Measurements from ENCODE around the gene SH3RF3.

The SH3RF3 gene

GRCh38 chr2:109344270-109344805 is 215.3 kb downstream of the SH3RF3 start (continued):
- no peak for TF ChIP-seq CREB5 (CRISPR knock-in tag; IDR thresholded peaks at IDR 0.05; ENCODE audit: low read depth)
- no peak for TF ChIP-seq GLIS3 (CRISPR knock-in tag; IDR thresholded peaks at IDR 0.05)
- TF ChIP-seq ISL1 (CRISPR knock-in tag; IDR thresholded peaks at IDR 0.05): no peak
- TF ChIP-seq ZNF8 (CRISPR knock-in tag; IDR thresholded peaks at IDR 0.05): no peak
- TF ChIP-seq TCF4 (CRISPR knock-in tag; IDR thresholded peaks at IDR 0.05; ENCODE audit: borderline replicate concordance): no peak

- no peak for TF ChIP-seq CSRNP3 (CRISPR knock-in tag; IDR thresholded peaks at IDR 0.05)
- TF ChIP-seq OSR1 (CRISPR knock-in tag; IDR thresholded peaks at IDR 0.05): no peak
- TF ChIP-seq ZNF565 (CRISPR knock-in tag; conservative IDR thresholded peaks at IDR 0.05; ENCODE audit: low read depth): no peak
- TF ChIP-seq ESRRG (CRISPR knock-in tag; IDR thresholded peaks at IDR 0.05): no peak
- no peak for TF ChIP-seq TCF4 (CRISPR knock-in tag; IDR thresholded peaks at IDR 0.05; ENCODE audit: borderline replicate concordance)
- no peak for TF ChIP-seq ZFP3 (CRISPR knock-in tag; IDR thresholded peaks at IDR 0.05)
- no peak for TF ChIP-seq ISL1 (CRISPR knock-in tag; IDR thresholded peaks at IDR 0.05)
- TF ChIP-seq ZNF8 (CRISPR knock-in tag; IDR thresholded peaks at IDR 0.05): no peak
- no peak for TF ChIP-seq SNAI2 (CRISPR knock-in tag; IDR thresholded peaks at IDR 0.05)
- ATAC-seq: no peak
Measured at GRCh38 chr2:109345091-109345490, 216.1 kb downstream of the SH3RF3 start.

- no peak for ATAC-seq
- no peak for TF ChIP-seq ZNF8 (CRISPR knock-in tag; IDR thresholded peaks at IDR 0.05)
- no peak for TF ChIP-seq POU6F1 (CRISPR knock-in tag; IDR thresholded peaks at IDR 0.05; ENCODE audit: borderline replicate concordance, low read depth)
- TF ChIP-seq RARB (CRISPR knock-in tag; IDR thresholded peaks at IDR 0.05): no peak
- TF ChIP-seq ZNF565 (CRISPR knock-in tag; conservative IDR thresholded peaks at IDR 0.05; ENCODE audit: low read depth): no peak
- TF ChIP-seq ZFP3 (CRISPR knock-in tag; IDR thresholded peaks at IDR 0.05): no peak
Measured at GRCh38 chr2:109345653-109346480, 216.9 kb downstream of the SH3RF3 start.

- ATAC-seq: no peak
- TF ChIP-seq GLIS3 (CRISPR knock-in tag; IDR thresholded peaks at IDR 0.05) (no peak), ZFP3 (CRISPR knock-in tag; IDR thresholded peaks at IDR 0.05) (no peak), TSHZ2 (CRISPR knock-in tag; IDR thresholded peaks at IDR 0.05) (no peak), ISL1 (CRISPR knock-in tag; IDR thresholded peaks at IDR 0.05) (no peak), ZC3H10 (CRISPR knock-in tag; IDR thresholded peaks at IDR 0.05) (no peak), ARNTL (CRISPR knock-in tag; IDR thresholded peaks at IDR 0.05; ENCODE audit: borderline replicate concordance, low read depth) (no peak), RARB (CRISPR knock-in tag; IDR thresholded peaks at IDR 0.05) (no peak), BACH2 (CRISPR knock-in tag; IDR thresholded peaks at IDR 0.05; ENCODE audit: borderline replicate concordance) (no peak), OSR1 (CRISPR knock-in tag; IDR thresholded peaks at IDR 0.05) (no peak)
Measured at GRCh38 chr2:109346601-109347228, 217.7 kb downstream of the SH3RF3 start.

Data from SK-N-SH treated with all-trans-retinoic acid at 6 μM for 48 hours (cell line).